ENCODE data around the gene TXNRD2. TPM values are rescaled to one million over a fixed set of nuclear protein-coding genes. Genes with fewer than 3 reads are reported as not detected.

Gene TXNRD2
- total RNA-seq, 1 experiment from 2014 or later = 19.7 TPM

GRCh38 chr22:19976671-19977070 is 35.1 kb upstream of the TXNRD2 start:
- Histone ChIP-seq H3K9me2 (ENCODE audit: insufficient read depth) (no peaks in the 10 kb centered on the region), H3K9ac (ENCODE audit: low read length) (no peak overlapping the region), H3K9me3 (ENCODE audit: control insufficient read depth in 1 of 2, insufficient read depth in 1 of 2, low read depth in 1 of 2, low read length in 2 of 2) (no peaks in the 10 kb centered on the region), H3K36me3 (ENCODE audit: control insufficient read depth in 1 of 2, insufficient read depth in 2 of 2, low read length in 2 of 2) (peaks cover 6 to 10% of the 10 kb centered on the region in 2 experiments; a peak in 2 of 4 replicates), H4K20me1 (ENCODE audit: insufficient read depth) (no peaks in the 10 kb centered on the region), H3K4me2 (ENCODE audit: low read length) (no peak overlapping the region), H3K4me1 (ENCODE audit: control insufficient read depth in 1 of 2, insufficient read depth in 2 of 2, low read length in 2 of 2) (peaks cover 14 to 28% of the 10 kb centered on the region in 2 experiments), H3K79me2 (ENCODE audit: insufficient read depth, low read length) (no peaks in the 10 kb centered on the region), H3K4me3 (replicated peaks in 1 of 2; ENCODE audit: low read depth in 1 of 2, low read length in 2 of 2) (no peak overlapping the region), H2AFZ (ENCODE audit: low read depth, low read length, poor library complexity, severe bottlenecking) (no peak overlapping the region), H3K27me3 (ENCODE audit: insufficient read depth, low read length) (no peaks in the 10 kb centered on the region), H3K27ac (ENCODE audit: low read depth, low read length) (no peak overlapping the region)
- TF ChIP-seq FOSL1 (IDR thresholded peaks at IDR 0.05; ENCODE audit: low read depth) (no peak), ZBTB33 (IDR thresholded peaks at IDR 0.05; ENCODE audit: extremely low read depth, insufficient replicate concordance, low read length) (no peak), POLR2A (IDR thresholded peaks at IDR 0.05; ENCODE audit: borderline replicate concordance, extremely low read depth, insufficient read depth, insufficient read length) (no peak), CBX3 (IDR thresholded peaks at IDR 0.05; ENCODE audit: low read depth) (no peak), REST (IDR thresholded peaks at IDR 0.05; ENCODE audit: low read depth) (no peak), CEBPB (IDR thresholded peaks at IDR 0.05; ENCODE audit: low read depth) (no peak), SIN3A (IDR thresholded peaks at IDR 0.05; ENCODE audit: low read depth) (no peak), CTCF (IDR thresholded peaks at IDR 0.05 in 2 of 3, conservative IDR thresholded peaks at IDR 0.05 in 1 of 3; ENCODE audit: borderline replicate concordance in 1 of 3, insufficient read depth in 1 of 3, low read depth in 2 of 3, low read length in 2 of 3) (no peak), EZH2 (IDR thresholded peaks at IDR 0.05) (no peak), RAD21 (IDR thresholded peaks at IDR 0.05; ENCODE audit: low read depth) (no peak), ZNF274 (IDR thresholded peaks at IDR 0.05; ENCODE audit: low read depth, low read length) (no peak), MAX (IDR thresholded peaks at IDR 0.05) (no peak), ELF1 (IDR thresholded peaks at IDR 0.05; ENCODE audit: borderline replicate concordance, low read depth) (no peak), SRF (IDR thresholded peaks at IDR 0.05; ENCODE audit: low read depth) (no peak), ZFX (IDR thresholded peaks at IDR 0.05) (no peak), YY1 (IDR thresholded peaks at IDR 0.05; ENCODE audit: extremely low read depth, insufficient replicate concordance, low read depth, low read length) (no peak)
- POLR2A ChIA-PET = no interaction called here
- RAD21 ChIA-PET (ENCODE audit: low non-redundant PET in 1 of 2, low total read pairs in 2 of 2, uncharacterized antibody in 2 of 2, unreplicated experiment in 2 of 2) = no interaction called here
- CTCF ChIA-PET = no interaction called here
- ATAC-seq = no peak
- intact Hi-C loops (cut with micrococcal nuclease) = no loop called here
- no TSS peak for BruUV-seq (replicated peaks)
- no peak for DNase-seq (ENCODE audit: low read depth, low spot score)

All from HCT116 (cell line).